DMS 273 treated with DMSO at 0.1 percent for 48 hours (cell line): Measurements from ENCODE around the gene CGB7.
"Not testable (repeated sequence)": the region's sequence is repeated elsewhere in the genome, so short reads cannot be mapped to it uniquely, and the experiment has no call there.

Experiments used
- DNase-seq: peaks from one replicate; lab custom pipeline; 2025; lab: John Stamatoyannopoulos, UW

CGB7 gene

GRCh38 chr19:49073514-49074378, 16.2 kb upstream of the CGB7 start:
- DNase-seq: no peak

GRCh38 chr19:49071860-49072547, 14.5 kb upstream of the CGB7 start:
- no peak for DNase-seq

GRCh38 chr19:49070416-49070815, 12.9 kb upstream of the CGB7 start:
- DNase-seq: no peak

- DNase-seq: no peak
These were observed 11.5 kb upstream of the CGB7 start for GRCh38 chr19:49069026-49069425.

- no peak for DNase-seq
These were observed 10.0 kb upstream of the CGB7 start for GRCh38 chr19:49067554-49067953.

GRCh38 chr19:49065905-49066512, 8.5 kb upstream of the CGB7 start:
- no peak for DNase-seq

- no peak for DNase-seq
These were observed 7.4 kb upstream of the CGB7 start, which contains the start of gene NTF4 for GRCh38 chr19:49064768-49065611. Gene NTF4, minus strand, starts transcription at chr19:49064818. Its CDS starts 2,821 bp downstream, at chr19:49061997.

GRCh38 chr19:49064029-49064629, 6.6 kb upstream of the CGB7 start:
- DNase-seq: no peak

GRCh38 chr19:49061445-49061844, 3.9 kb upstream of the CGB7 start:
- DNase-seq: no peak

GRCh38 chr19:49061000-49061399, 3.5 kb upstream of the CGB7 start:
- DNase-seq: no peak

- no peak for DNase-seq
These were observed 1.5 kb upstream of the CGB7 start for GRCh38 chr19:49059053-49059452.

GRCh38 chr19:49058562-49058961, 1.0 kb upstream of the CGB7 start:
- DNase-seq: no peak

GRCh38 chr19:49056902-49057596, 500 bp downstream of the CGB7 start:
- not testable (repeated sequence) for DNase-seq

- no peak for DNase-seq
These were observed 1.2 kb downstream of the CGB7 start for GRCh38 chr19:49056101-49056901.

GRCh38 chr19:49050376-49051033, 7.0 kb downstream of the CGB7 start:
- DNase-seq: not testable (repeated sequence)

- DNase-seq: not testable (repeated sequence)
These were observed 7.7 kb downstream of the CGB7 start for GRCh38 chr19:49049834-49050233.

GRCh38 chr19:49049011-49049410, 8.5 kb downstream of the CGB7 start, which contains the start of gene CGB8:
Gene CGB8, minus strand, starts transcription at chr19:49049111. Its CDS starts 372 bp downstream, at chr19:49048739.
- DNase-seq: not testable (repeated sequence)

- not testable (repeated sequence) for DNase-seq
These were observed 14.0 kb downstream of the CGB7 start, which contains the start of gene CGB5 for GRCh38 chr19:49043548-49043947. Gene CGB5, plus strand, starts transcription at chr19:49043848. Its CDS starts 362 bp downstream, at chr19:49044210.

- not testable (repeated sequence) for DNase-seq
These were observed 14.9 kb downstream of the CGB7 start for GRCh38 chr19:49042666-49043065.
